NCI-H1092 (cell line): ENCODE data around the gene SLC35F1.

Source experiments
- DNase-seq: peaks from one replicate; lab custom pipeline; 2025; lab: John Stamatoyannopoulos, UW

SLC35F1 gene

DNA sequence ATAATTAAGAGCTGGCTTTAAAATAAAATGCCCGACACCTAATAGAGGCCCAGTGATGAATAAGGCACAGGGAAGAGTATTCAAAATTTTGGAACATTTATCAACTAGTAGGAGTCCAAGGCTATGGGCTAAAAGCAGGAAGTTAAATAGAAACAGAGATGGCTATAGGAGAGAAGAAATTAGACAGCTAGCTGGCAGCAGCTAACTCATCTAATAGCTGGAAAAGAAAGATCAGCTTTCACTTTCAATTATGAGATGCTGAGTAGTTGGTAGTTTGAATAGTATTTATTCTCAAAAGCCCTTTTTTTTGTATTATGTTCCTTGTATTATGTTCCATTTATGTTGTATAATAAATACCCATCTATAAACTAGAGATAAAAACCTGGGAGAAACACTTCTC lies 215.7 kb downstream of the SLC35F1 start:
- no peak for DNase-seq

DNA sequence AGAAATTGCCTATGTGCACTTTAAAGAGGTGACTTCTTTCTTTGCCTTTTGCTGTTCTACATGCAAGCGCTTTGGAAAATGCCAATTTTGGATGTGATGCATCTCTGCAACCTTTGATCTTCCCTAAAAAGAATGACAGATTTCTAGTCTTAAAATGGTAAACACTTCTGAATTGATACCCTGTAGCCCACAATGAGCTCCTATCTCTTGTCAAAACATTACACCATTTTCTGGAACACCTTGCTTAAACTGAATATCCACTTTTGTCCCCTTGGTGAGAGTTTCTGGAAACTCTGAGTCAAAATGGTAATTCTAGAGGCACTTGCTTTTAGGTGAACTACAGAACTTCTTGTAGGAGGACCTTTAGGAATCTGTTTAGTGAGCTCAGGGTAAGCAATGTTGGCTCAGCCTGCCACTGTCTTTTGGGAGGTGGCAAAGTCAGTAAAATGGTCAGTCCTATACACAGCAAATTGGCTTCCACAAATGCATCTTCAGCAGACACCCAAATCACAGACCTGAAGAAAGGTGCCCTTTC lies 216.5 kb downstream of the SLC35F1 start:
- DNase-seq: no peak

DNA sequence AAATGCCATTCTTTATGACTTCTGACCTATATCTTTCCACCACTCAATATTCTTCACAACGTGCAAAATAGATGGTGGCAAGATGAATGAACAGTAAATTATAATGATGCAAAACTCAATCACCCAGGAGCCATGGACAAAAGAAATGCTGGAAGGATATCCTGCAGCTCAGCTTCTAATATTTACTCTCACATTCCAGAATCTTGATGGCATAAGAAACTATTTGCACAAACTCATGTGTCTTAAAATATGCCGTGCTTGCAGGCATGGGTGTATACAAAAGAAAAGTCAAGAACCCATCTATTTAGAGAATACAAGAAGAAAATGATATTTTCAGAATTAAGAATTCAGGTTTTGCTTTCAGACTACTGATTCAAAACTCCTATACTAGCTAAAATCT lies 217.8 kb downstream of the SLC35F1 start:
- no peak for DNase-seq

DNA sequence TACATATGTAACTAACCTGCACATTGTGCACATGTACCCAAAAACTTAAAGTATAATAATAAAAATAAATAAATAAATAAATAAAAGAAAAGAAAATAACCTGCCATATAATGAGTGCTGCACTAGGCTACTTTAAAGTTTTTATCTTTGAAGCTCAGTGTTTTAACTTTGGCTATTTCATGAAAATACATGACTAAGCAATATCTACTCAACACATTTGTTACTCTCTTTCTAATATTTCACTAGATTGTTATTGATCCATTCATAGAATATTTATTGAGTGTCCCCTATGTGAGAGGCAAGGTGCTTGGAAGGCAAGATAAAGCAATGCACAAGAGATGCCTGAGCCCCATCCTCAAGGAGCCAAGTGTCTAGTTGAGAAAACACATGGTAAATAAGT lies 221.7 kb downstream of the SLC35F1 start:
- no peak for DNase-seq

DNA sequence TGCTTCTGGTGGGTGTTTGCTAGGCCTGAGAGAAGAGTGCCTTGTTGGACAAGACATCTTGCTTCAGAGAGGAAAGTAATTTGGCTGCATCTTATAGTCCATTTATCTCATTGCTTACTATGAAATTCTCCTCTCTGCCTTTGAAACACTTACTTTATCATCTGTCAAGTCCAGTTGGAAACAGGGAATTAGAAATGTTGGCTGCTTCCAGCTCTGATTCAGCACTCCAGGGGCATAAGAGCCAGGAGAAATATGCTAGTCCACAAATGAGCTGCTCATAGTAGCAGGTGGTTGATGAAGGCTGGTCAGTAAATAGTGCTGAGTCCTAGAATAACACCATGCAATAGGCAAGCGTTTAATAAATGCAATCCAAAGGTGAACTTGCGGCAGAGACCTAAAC lies 227.1 kb downstream of the SLC35F1 start:
- no peak for DNase-seq

DNA sequence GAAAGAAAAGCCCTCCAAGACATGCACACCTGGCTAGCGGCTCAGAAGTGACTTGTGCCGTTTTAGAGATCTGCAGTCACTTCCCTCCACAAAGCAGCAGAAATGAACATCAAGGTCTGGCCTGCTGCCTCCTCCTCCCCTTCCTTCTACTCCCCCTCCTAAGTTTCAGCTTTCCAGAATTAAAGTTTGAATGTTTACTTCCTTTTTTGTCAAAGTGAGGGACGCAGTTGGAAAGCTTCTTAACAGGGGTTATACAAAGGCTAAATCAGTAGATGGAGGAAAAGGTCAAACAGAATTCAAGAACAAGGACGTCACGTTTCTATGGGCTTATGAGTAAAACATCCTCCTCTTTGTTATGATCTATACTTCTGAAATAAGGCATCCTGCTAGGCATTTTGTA lies 227.7 kb downstream of the SLC35F1 start:
- DNase-seq: no peak

DNA sequence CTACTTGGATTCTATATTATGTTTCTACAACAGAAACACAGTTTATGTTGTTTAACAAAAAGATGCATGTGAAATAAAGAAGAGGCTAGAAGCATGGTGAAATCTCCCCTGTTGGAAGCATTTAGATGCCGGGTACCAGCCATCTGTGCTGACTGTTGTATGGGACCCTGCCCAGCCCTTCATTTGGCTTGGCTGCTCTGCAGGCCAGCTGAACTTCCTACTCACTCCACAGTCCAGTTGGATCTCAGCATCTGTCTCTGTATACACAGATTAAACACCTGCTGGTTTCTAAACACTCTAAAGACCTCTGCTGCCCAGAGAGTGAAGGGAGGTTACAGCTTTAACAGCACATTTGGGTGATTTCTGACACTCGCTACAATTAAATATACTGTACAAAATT lies 228.3 kb downstream of the SLC35F1 start:
- no peak for DNase-seq

DNA sequence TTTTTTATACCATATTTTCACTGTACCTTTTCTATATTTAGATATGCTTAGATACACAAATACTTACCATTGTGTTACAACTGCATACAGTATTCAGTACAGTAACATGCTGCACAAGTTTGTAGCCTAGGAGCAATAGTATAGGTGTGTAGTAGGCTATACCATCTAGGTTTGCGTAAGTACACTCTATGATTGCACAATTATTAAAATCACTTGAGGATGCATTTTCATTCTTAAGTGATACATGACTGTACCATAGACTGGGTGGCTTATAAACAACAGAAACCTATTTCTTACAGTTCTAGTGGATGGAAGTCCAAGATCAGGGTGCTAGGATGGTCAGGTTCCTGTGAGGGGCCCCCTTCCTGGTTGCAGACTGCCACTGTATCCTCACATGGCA lies 234.1 kb downstream of the SLC35F1 start:
- DNase-seq: no peak

DNA sequence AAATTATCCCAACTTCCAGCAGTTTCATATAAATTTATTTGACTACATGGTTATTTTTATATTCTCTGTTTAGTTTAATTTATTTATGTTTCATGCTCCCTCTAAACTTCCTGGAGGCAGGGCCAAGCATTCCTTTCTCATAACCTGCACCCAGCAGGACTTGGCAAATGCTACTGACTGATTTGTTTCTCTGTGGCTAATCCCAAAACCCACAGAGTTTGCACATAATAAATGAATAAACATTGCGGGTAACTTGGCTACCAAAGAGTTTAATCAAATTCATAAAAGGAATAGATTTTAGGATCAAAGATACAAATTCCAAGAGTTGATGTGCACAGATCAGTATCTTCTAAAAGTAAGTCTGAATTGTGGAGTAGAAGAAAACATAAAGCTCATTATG lies 239.5 kb downstream of the SLC35F1 start:
- DNase-seq: no peak

DNA sequence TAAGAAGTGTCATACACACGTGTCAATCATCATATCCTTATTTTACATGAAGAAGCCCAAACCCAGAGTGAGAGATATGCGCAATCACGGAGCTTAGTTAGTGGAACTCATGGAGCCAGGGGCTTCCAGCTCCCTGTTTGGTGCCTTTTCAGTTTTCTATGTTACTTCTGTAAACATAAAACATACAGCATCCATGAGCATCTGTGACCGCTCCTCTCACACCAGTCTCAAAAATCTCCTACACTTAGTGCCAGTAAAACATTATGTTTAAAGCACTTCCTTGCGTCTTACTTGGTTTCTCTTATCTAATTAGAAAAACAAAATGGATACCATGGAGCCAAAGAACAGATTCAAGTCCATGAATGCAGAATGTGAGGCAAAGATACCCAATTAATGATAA lies 240.4 kb downstream of the SLC35F1 start:
- DNase-seq: no peak

DNA sequence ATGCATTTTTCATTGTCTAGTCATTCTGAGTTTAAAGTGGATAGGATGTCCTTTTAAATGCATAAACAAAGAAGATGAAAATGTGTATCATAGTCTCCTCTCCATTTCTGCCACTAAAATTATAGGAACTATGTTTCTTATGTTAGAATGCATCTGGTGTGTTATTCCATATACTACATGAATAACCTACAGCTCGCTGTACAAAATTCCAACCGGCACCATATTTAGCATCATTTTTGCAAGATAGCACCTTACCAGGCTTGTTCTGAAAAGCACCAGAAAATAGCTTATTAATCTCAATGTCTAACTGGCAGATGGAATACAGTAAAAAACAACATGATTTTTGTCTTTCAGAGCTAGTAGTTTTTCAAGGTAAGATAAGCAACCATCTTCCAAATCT lies 241.5 kb downstream of the SLC35F1 start:
- DNase-seq: no peak

DNA sequence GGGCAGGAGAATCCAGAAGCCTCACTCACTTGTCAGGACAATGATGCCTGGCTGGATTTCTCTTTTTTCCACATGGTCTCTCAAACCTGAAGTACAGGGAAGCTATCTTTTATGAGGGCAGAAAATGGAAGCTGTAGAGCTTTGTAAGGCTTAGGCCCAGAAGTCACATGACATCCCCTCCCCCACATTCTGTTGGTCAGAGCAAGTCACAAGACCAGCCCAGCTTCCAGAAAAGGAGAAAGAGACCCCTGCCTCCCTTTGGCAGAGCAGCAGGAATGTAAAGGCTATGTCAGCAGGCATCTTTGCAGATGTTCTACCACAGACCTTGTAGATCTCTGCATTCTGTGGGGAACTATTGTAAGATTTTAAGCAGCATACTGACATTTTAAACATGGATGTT lies 245.5 kb downstream of the SLC35F1 start:
- DNase-seq: no peak

DNA sequence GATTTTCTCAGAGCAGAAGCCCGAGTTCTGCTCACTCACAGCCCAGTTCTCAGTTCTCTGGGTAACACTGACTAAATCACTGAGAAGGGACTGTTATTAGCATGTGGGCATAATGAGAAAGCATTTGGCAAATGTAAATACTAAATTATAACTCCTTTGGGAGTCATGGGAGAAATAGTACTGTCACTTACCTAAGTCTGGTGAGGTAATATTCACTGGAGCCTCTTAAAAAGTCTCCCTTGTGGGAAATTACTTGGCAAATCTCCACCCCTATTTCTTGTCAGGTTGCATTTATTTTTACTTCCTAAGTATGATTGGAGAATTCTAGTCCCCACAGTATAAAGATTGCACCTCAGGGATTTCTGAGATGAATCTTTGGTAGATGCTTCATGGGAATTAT lies 254.3 kb downstream of the SLC35F1 start:
- no peak for DNase-seq

DNA sequence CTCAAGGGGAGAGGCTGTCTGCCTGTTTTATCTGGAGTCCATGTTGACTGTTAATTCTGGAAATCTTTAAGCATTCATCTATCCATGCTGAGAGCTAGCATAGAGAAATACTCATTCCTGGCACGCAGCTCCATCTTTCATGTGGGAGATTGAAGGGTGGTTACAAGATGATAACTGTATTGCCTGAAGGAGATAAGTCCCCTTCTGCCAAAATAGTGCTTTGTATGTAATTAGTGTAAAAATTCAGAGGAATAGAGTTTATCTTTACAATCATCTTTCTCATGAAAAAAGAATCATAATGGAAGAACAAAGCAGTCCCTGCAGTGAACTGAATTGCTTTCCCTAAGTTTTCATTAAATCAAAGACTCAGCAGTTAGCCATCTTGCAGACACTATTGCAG lies 256.5 kb downstream of the SLC35F1 start:
- no peak for DNase-seq

DNA sequence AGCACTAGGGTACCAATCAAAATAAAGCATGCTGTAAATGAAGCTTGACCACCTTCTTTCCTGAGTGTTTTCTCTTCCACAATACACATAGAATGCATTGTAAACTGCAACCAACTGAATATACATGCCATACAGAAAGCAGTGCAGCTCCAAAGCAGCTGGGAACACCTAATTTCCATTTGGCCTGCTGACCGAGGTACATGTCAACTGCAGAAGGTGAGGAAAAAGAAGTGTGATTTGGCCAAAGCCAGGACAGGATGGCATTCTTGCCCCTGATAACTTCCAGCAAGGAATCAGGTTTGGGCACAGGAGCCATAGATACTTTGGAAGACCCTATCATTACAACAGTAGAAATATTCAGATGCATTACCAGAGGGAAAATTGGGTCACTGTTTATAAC lies 258.4 kb downstream of the SLC35F1 start:
- DNase-seq: no peak

DNA sequence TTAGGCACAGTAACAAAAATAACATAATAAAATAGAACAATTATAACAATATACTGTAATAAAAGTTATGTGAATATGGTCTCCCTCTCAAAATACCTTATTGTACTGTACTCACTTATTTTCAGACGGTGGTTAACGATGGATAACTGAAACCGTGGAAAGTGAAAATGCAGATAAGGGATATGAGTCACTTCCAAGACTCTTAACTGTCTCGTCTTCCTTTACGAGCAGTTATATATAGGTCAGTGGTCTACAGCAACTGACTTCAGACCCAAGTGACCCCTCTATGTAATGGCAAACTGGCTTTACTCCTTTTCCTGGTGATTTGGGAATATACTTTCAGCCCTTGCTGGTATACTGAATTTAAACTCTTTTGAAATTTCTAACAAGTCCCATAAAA lies 261.4 kb downstream of the SLC35F1 start:
- DNase-seq: no peak

DNA sequence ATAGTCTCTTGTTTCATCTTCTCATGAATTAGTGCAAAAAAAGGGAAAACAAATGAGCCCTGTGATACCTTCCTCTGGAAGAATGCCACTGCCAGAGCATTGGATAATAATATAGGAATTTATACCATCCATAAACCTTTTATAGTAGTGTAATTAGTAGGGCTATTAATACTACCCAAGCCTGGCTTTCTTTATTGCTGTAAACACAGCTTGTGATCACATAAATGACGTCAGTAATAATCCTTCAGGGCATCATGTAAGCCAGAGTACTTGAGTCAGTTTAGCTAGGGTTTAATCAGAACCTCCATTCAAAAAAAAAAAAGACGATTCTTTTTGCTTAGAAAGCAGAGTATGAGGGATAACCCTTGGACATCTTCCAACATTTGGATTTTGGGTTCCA lies 264.8 kb downstream of the SLC35F1 start:
- no peak for DNase-seq

DNA sequence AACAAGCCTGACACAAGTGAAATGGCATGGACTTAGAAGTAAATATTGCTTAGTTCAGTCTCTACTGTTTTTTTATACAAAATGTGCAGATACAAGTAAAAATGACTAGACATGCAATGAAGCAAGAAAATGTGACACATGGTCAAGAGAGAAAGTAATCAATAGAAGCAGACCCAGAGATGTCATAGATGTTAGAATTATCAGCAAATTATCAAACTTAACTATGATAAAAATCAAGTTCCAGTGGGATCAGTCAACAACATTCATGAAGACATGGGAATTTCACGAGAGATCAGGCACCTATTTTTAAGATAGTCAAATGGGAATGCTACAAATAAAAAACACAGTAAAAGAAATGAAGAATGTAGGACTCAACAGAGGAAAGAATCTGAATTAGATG lies 267.0 kb downstream of the SLC35F1 start:
- DNase-seq: no peak

DNA sequence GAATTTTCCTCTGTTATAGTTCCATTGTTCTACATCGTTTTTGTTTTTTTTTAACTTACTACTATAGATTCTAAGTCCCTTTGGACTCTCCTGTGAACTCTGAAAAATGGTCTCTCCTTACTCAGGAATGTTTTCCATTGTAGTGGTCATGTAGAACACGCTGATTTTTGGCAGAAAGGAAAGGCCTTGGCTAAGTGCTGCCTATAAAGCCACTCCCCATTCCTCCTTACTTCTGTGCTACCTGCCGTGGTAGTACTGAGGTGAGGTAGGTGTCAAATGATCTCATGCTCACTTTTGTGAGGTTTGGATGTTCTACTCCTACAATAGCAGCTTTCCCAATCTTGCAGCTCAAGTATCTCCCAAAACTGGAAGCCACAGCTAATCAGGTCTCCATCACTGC lies 270.7 kb downstream of the SLC35F1 start:
- no peak for DNase-seq

DNA sequence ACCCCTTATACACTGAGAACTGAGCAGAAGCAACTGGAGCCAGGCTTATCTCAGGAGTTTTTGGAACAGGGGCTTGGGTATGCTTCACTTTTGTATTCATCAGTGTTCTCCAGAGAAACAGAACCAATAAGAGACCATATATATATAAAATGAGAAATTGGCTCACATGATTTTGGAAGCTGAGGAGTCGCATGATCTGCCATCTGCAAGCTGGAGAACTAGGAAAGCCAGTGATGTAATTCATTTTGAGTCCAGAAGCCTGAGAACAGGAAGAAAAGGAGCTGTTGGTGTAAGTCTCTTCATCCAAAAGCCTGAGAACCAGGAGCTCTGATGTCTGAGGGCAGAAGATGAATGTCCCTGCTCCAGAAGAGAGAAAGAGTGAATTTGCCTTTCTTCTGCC lies 272.0 kb downstream of the SLC35F1 start:
- DNase-seq: no peak

DNA sequence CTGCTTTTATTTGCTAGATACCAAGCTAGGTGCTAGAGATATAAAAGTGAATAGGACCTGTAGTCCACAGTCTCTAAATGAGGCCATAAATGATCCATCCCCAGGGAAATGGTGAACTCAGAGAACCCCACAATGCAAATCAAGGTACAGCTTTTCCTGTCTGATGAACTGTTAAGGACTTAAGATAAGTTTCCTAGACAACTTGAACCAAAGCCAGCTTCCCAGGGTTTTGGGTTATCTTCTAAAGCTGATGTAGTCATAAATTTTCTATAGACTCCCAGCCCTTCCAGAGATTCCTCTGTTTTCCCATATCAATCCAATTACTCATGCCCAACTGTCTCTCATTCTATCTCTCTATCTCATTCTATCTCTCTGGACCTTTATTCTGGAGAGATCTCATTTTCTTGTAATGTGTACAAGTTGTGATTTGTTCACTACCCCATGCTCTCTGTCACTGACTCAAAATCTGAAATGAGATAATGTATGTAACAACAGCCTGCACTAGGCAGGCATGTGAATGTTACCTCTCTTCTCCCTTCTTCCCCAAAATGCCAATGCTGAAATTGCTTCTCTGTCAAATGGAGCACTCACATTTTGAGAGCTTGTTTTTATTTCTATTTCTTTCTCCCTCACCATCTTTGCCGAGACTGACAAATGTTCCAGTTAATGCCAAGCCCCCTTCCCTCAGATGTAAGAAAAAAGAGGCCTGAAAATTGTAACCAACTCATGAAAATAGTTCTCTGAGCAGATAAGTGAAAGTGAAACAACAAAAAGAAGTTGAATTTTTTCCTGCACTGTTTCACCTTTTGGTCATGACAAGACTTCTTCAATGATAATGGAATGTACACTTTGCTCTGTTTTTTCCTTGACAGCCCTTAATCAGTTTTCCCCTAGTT lies 279.9 kb downstream of the SLC35F1 start:
- DNase-seq: no peak

DNA sequence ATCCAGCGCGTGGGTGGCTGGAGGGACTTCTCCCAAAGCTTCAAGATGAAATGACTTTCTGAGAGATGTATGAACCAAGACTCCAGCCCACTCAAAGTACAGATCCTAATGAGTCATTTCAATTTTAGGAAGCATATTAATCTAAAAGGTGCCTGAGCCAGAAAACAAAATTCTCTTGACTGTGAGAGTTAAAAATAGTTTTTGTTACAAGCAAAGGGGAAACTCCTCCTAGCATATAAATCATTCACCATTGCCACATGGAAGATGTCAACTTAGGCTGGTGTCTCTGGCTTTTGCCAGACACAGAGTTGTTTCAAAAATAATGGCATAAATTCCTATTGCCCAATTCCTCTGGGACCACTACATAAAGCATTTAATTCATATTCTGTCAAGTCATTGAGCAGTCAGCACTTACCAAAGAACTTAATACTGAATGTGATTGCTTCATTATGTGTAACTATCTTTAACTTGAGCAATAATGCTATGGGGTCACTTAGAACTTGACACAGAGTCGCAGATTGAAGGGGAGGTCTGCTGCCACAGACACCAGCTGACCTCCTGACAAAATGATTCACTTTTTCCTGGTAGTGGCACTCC lies 280.6 kb downstream of the SLC35F1 start:
- DNase-seq: no peak

DNA sequence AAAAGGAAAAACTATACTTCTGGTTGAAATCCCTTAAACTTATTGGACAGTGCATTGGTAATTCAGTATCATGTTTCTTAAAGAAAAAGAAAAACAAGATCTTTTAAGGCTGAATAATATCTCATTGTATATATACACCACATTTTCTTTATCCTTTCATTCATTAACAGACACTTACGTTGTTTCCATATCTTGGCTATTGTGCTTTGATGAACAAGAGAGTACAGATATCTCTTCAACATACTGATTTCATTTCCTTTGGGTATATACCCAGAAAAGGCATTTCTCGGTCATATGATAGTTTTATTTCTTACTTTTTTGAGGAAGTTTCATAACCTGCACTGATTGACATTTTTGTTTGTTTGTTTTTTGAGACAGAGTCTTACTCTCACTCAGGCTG lies 281.5 kb downstream of the SLC35F1 start:
- DNase-seq: no peak

DNA sequence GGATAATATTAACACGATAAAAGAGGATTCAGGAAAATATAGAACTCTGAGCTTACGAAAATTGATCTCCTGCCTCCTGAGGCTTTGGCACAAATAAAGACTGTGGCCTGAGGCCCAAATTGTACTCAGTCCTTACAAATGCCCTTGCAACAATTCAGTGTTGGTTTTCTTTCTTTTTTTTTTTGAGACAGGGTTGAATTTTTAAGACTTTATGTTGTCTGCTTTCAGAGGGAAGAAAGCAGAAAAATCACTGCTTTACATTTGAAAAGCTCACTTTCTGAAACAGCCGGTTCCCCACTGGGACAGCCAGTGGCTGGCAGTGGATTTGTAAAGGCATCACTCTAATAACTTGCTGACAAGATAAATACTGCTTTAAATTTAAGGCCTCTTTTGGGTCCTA lies 290.5 kb downstream of the SLC35F1 start:
- no peak for DNase-seq
